ENCODE results near the gene SRMS. TPM values are rescaled to one million over a fixed set of nuclear protein-coding genes. Genes with fewer than 3 reads are reported as not detected.

Gene SRMS
- total RNA-seq, 2 experiments from 2014 or later: 0.42 TPM; not detected in 1

DNA sequence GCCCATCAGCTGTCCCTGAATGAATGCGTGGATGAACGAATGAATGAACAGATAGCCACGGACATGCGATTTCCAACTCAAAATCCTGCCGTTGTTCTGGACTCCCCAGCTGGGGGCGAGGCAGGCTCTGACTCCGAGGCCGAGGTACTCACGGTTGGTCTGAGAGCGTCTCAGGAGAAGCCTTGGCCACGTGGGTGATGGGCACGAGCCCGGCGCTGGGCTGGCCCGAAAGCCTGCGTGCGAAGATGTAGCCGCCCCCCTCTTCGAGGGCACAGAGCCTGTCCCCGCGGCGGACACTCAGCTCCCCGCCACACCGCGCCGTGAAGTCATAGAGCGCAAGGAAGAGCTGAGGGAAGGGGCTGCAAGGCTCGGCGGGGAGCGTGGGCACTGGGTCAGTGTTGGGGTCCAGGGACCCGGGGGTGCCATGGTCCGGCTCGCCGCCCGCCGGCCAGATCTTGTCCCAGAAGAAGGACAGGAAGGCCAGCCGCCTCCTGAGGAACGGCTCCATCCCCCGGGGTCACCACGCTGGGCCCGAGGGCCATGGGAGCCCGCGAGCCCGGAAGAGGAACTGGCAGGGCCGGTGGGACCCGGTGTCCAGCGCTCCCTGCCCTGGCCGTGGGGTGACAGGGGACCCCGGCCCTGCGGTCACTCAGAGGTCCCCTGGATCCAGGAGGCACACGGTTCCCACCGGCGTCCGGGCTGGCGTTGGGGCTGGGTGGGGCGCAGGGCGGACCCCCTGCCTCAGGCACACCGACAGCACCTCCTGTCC is 409 bp downstream of the SRMS start:
- no peak overlapping the region for H3K4me2 ChIP-seq (ENCODE audit: low read length)
- no peaks in the 10 kb centered on the region for H3K79me2 ChIP-seq (ENCODE audit: insufficient read depth, low read depth, low read length)
- intact Hi-C loops (cut with micrococcal nuclease; ENCODE audit: unreplicated experiment): no loop called here
- H3K4me1 ChIP-seq (ENCODE audit: insufficient read depth, low read length, poor library complexity, severe bottlenecking): peaks cover 44% of the 10 kb centered on the region
- ChIA-PET CTCF (ENCODE audit: unreplicated experiment) (no interaction called here), POLR2A (no interaction called here)
- no peak for DNase-seq (ENCODE audit: low spot score)
- TF ChIP-seq EZH2phosphoT487 (IDR thresholded peaks at IDR 0.05; ENCODE audit: borderline replicate concordance, low read depth, low read length): no peak
- TF ChIP-seq, protein P1, sequence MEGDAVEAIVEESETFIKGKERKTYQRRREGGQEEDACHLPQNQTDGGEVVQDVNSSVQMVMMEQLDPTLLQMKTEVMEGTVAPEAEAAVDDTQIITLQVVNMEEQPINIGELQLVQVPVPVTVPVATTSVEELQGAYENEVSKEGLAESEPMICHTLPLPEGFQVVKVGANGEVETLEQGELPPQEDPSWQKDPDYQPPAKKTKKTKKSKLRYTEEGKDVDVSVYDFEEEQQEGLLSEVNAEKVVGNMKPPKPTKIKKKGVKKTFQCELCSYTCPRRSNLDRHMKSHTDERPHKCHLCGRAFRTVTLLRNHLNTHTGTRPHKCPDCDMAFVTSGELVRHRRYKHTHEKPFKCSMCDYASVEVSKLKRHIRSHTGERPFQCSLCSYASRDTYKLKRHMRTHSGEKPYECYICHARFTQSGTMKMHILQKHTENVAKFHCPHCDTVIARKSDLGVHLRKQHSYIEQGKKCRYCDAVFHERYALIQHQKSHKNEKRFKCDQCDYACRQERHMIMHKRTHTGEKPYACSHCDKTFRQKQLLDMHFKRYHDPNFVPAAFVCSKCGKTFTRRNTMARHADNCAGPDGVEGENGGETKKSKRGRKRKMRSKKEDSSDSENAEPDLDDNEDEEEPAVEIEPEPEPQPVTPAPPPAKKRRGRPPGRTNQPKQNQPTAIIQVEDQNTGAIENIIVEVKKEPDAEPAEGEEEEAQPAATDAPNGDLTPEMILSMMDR (conservative IDR thresholded peaks at IDR 0.05; ENCODE audit: low read length): no peak
- no peak overlapping the region for H2AFZ ChIP-seq (ENCODE audit: low read length)
- H3K9me2 ChIP-seq (ENCODE audit: insufficient read depth, low read length): no peaks in the 10 kb centered on the region
- H3K27ac ChIP-seq (ENCODE audit: low read depth, low read length, poor library complexity, severe bottlenecking): no peak overlapping the region
- no peaks in the 10 kb centered on the region for H3K9me3 ChIP-seq (ENCODE audit: low read length)
- no TSS peak for BruUV-seq (replicated peaks)
- no peaks in the 10 kb centered on the region for H3K36me3 ChIP-seq (ENCODE audit: insufficient read depth, low read length)
- H3K4me3 ChIP-seq (ENCODE audit: low read depth, low read length, poor library complexity, severe bottlenecking): no peak overlapping the region
- no peaks in the 10 kb centered on the region for H4K20me1 ChIP-seq (ENCODE audit: insufficient read depth, low read length)

DNA sequence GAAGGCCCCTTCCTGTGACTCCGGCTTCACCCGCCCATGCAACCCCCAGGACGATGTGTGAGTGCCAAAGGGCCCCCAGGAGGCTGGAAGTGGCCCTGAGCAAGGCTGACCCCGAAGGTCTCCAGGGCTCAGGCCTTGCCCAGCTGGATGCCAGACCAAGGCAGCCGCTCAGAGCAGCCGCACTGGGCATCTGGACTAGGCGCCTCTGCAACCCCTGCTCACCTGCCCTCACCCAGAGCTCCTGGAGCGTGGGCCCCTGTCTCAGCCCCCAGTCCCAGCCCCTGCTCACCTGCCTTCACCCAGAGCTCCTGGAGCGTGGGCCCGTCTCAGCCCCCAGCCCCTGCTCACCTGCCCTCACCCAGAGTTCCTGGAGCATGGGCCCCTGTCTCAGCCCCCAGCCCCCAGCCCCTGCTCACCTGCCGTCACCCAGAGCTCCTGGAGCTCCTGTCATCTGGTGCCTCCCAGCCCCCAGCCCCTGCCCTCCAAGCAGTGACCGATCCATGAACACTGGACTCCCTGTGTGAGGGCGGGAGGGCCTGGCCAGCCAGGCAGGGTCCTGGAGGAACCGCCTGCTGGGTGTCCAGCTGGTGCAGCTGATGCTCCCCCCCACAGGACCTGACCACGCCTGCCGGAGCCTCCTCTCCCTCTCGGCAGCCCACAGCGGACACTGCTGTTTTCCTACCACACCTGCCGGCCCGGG is 1.1 kb downstream of the SRMS start:
- TF ChIP-seq, protein P1 (conservative IDR thresholded peaks at IDR 0.05; ENCODE audit: low read length): no peak
- TF ChIP-seq EZH2phosphoT487 (IDR thresholded peaks at IDR 0.05; ENCODE audit: borderline replicate concordance, low read depth, low read length): no peak
- Histone ChIP-seq H3K79me2 (ENCODE audit: insufficient read depth, low read depth, low read length) (no peaks in the 10 kb centered on the region), H2AFZ (ENCODE audit: low read length) (no peak overlapping the region), H3K9me3 (ENCODE audit: low read length) (no peaks in the 10 kb centered on the region), H3K4me1 (ENCODE audit: insufficient read depth, low read length, poor library complexity, severe bottlenecking) (peaks cover 40% of the 10 kb centered on the region), H3K4me2 (ENCODE audit: low read length) (peak overlapping the region; percentile 27), H3K4me3 (ENCODE audit: low read depth, low read length, poor library complexity, severe bottlenecking) (no peak overlapping the region), H3K36me3 (ENCODE audit: insufficient read depth, low read length) (no peaks in the 10 kb centered on the region), H3K27ac (ENCODE audit: low read depth, low read length, poor library complexity, severe bottlenecking) (no peak overlapping the region), H4K20me1 (ENCODE audit: insufficient read depth, low read length) (no peaks in the 10 kb centered on the region), H3K9me2 (ENCODE audit: insufficient read depth, low read length) (no peaks in the 10 kb centered on the region)
- BruUV-seq (replicated peaks): no TSS peak
- POLR2A ChIA-PET: interaction anchor here (0.6 kb wide), 1 partner anchor 37 kb away, joined by 4 read pairs; no protein-coding TSS in a partner anchor
- no peak for DNase-seq (ENCODE audit: low spot score)
- intact Hi-C loops (cut with micrococcal nuclease; ENCODE audit: unreplicated experiment): no loop called here
- CTCF ChIA-PET (ENCODE audit: unreplicated experiment): interaction anchor here (0.6 kb wide), 1 partner anchor 317 kb away, joined by 5 read pairs; no protein-coding TSS in a partner anchor

Measured in OCI-LY7 (cell line).